ENCODE results near the gene ABLIM1.

DNA sequence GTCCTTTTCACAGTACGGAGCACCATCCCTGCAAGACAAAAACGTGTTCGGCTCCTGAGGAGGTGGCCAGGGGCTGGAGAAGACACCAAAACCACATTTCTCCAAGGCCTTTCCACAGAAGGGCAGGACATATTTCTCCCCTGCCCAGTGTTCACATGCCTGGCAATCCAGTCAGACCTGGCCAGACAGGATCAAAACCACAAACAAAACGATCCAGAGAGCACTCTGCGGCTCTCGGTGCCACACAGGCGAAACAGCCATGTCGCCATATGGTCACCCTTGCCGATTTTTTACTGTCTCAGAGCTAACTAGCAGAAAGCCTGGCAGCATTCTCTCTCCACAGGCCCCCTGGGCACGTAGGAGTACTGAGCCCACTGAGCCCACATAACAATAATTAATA is 113.0 kb downstream of the ABLIM1 start:
- no peak for TF ChIP-seq POLR2A (IDR thresholded peaks at IDR 0.05)
- TF ChIP-seq, protein P1, sequence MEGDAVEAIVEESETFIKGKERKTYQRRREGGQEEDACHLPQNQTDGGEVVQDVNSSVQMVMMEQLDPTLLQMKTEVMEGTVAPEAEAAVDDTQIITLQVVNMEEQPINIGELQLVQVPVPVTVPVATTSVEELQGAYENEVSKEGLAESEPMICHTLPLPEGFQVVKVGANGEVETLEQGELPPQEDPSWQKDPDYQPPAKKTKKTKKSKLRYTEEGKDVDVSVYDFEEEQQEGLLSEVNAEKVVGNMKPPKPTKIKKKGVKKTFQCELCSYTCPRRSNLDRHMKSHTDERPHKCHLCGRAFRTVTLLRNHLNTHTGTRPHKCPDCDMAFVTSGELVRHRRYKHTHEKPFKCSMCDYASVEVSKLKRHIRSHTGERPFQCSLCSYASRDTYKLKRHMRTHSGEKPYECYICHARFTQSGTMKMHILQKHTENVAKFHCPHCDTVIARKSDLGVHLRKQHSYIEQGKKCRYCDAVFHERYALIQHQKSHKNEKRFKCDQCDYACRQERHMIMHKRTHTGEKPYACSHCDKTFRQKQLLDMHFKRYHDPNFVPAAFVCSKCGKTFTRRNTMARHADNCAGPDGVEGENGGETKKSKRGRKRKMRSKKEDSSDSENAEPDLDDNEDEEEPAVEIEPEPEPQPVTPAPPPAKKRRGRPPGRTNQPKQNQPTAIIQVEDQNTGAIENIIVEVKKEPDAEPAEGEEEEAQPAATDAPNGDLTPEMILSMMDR (IDR thresholded peaks at IDR 0.05), result no peak
- no peak for TF ChIP-seq POLR2AphosphoS5 (IDR thresholded peaks at IDR 0.05)
